ENCODE results near the gene GABRG3. TPM values are rescaled to one million over a fixed set of nuclear protein-coding genes. Genes with fewer than 3 reads are reported as not detected.

Gene GABRG3
- total and polyA plus RNA-seq, 10 of the 15 experiments (the other 5 are each of a cell fraction or from before 2014, with no cell fraction given), result 0.15 TPM; not detected in 9

GRCh38 chr15:27328608-27329007 is 357.6 kb downstream of the GABRG3 start:
- no peak overlapping the region for H3K9ac ChIP-seq (ENCODE audit: control insufficient read depth, insufficient read depth, low read length)
- ATAC-seq (no peak), FAIRE-seq (no peak), DNase-seq (ENCODE audit: low read depth, low spot score) (no peak)
- ChIA-PET POLR2A (no interaction called here), SMC1A (ENCODE audit: uncharacterized antibody, unreplicated experiment) (no interaction called here), CTCF (no interaction called here), RAD21 (ENCODE audit: unreplicated experiment) (no interaction called here)
- in situ Hi-C loops (cut with MboI), result no loop called here
- no peak overlapping the region for H3K27ac ChIP-seq (ENCODE audit: control insufficient read depth, insufficient read depth)
- WGBS (ENCODE audit: insufficient coverage, insufficient replicate concordance, low lambda C conversion rate, missing lambda C conversion rate), result 47% methylated on average over 13 of the region's 13 CpGs
- no peaks in the 10 kb centered on the region for H3K4me1 ChIP-seq (ENCODE audit: control insufficient read depth, insufficient read depth, low read length)
- H3K9me3 ChIP-seq (replicated peaks; ENCODE audit: control insufficient read depth, insufficient read depth, low read length), result no peaks in the 10 kb centered on the region; the same call in 2 of the 3 replicates
- no peaks in the 10 kb centered on the region for H3K36me3 ChIP-seq (ENCODE audit: control insufficient read depth in 2 of 2, insufficient read depth in 2 of 2, low read length in 1 of 2)
- intact Hi-C loops (cut with micrococcal nuclease; ENCODE audit: unreplicated experiment), result no loop called here
- no peak overlapping the region for H3K4me3 ChIP-seq
- no peak overlapping the region for H2AFZ ChIP-seq (ENCODE audit: control insufficient read depth, low read depth, low read length)
- BruUV-seq (replicated peaks), result no TSS peak
- H3K79me2 ChIP-seq (ENCODE audit: control insufficient read depth, insufficient read depth, low read length), result no peaks in the 10 kb centered on the region
- H3K27me3 ChIP-seq (replicated peaks in 1 of 2; ENCODE audit: control insufficient read depth in 2 of 2, insufficient read depth in 2 of 2, low read length in 1 of 2), result no peaks in the 10 kb centered on the region
- no peaks in the 10 kb centered on the region for H4K20me1 ChIP-seq (ENCODE audit: control insufficient read depth, insufficient read depth)
- no peak overlapping the region for H3K4me2 ChIP-seq (ENCODE audit: control insufficient read depth, insufficient read depth)
- no peak for TF ChIP-seq RAD21 (IDR thresholded peaks at IDR 0.05; ENCODE audit: insufficient read depth, low read depth, low read length)
- no peak for TF ChIP-seq DPF2 (IDR thresholded peaks at IDR 0.05)
- TF ChIP-seq, protein P1, sequence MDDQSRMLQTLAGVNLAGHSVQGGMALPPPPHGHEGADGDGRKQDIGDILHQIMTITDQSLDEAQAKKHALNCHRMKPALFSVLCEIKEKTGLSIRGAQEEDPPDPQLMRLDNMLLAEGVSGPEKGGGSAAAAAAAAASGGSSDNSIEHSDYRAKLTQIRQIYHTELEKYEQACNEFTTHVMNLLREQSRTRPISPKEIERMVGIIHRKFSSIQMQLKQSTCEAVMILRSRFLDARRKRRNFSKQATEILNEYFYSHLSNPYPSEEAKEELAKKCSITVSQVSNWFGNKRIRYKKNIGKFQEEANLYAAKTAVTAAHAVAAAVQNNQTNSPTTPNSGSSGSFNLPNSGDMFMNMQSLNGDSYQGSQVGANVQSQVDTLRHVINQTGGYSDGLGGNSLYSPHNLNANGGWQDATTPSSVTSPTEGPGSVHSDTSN (IDR thresholded peaks at IDR 0.05; ENCODE audit: insufficient replicate concordance, low read depth, low read length), result no peak
- no peak for TF ChIP-seq ZNF207 (IDR thresholded peaks at IDR 0.05; ENCODE audit: borderline replicate concordance)
- TF ChIP-seq RAD51 (IDR thresholded peaks at IDR 0.05), result no peak
- no peak for TF ChIP-seq SRF (IDR thresholded peaks at IDR 0.05; ENCODE audit: low read depth in 2 of 2, low read length in 2 of 2)
- TF ChIP-seq YBX1 (IDR thresholded peaks at IDR 0.05), result no peak
- TF ChIP-seq RB1 (IDR thresholded peaks at IDR 0.05; ENCODE audit: borderline replicate concordance), result no peak
- TF ChIP-seq NFYA (IDR thresholded peaks at IDR 0.05; ENCODE audit: borderline replicate concordance, low read depth, low read length), result no peak
- no peak for TF ChIP-seq REST (IDR thresholded peaks at IDR 0.05; ENCODE audit: low read depth, low read length)
- TF ChIP-seq, protein P2, sequence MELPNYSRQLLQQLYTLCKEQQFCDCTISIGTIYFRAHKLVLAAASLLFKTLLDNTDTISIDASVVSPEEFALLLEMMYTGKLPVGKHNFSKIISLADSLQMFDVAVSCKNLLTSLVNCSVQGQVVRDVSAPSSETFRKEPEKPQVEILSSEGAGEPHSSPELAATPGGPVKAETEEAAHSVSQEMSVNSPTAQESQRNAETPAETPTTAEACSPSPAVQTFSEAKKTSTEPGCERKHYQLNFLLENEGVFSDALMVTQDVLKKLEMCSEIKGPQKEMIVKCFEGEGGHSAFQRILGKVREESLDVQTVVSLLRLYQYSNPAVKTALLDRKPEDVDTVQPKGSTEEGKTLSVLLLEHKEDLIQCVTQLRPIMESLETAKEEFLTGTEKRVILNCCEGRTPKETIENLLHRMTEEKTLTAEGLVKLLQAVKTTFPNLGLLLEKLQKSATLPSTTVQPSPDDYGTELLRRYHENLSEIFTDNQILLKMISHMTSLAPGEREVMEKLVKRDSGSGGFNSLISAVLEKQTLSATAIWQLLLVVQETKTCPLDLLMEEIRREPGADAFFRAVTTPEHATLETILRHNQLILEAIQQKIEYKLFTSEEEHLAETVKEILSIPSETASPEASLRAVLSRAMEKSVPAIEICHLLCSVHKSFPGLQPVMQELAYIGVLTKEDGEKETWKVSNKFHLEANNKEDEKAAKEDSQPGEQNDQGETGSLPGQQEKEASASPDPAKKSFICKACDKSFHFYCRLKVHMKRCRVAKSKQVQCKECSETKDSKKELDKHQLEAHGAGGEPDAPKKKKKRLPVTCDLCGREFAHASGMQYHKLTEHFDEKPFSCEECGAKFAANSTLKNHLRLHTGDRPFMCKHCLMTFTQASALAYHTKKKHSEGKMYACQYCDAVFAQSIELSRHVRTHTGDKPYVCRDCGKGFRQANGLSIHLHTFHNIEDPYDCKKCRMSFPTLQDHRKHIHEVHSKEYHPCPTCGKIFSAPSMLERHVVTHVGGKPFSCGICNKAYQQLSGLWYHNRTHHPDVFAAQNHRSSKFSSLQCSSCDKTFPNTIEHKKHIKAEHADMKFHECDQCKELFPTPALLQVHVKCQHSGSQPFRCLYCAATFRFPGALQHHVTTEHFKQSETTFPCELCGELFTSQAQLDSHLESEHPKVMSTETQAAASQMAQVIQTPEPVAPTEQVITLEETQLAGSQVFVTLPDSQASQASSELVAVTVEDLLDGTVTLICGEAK (IDR thresholded peaks at IDR 0.05; ENCODE audit: borderline replicate concordance), result no peak
- TF ChIP-seq NBN (IDR thresholded peaks at IDR 0.05), result no peak
- TF ChIP-seq ZBTB11 (CRISPR knock-in tag; IDR thresholded peaks at IDR 0.05), result no peak
